Fibroblast of lung (primary cell): ENCODE measurements around the gene FKBP14.

Experiments used
- EZH2 ChIP-seq: IDR thresholded peaks from 2 replicates; pipeline ENCODE4 v1.5.1; 2012; ENCODE audit warnings: low read length, control low read depth, mild to moderate bottlenecking; ENCODE audit errors: missing control alignments
- TF ChIP-seq, protein P1 (sequence below), 2 donors: IDR thresholded peaks in 1 of 2; conservative IDR thresholded peaks in 1 of 2; 1 replicate in 1 of 2; 2 replicates in 1 of 2; pipeline ENCODE4 v1.5.1; 2011 to 2012; ENCODE audit warnings: low read length in 2 of 2, control low read depth in 1 of 2, inconsistent platforms in 1 of 2, low read depth in 1 of 2, mild to moderate bottlenecking in 1 of 2

DNA sequence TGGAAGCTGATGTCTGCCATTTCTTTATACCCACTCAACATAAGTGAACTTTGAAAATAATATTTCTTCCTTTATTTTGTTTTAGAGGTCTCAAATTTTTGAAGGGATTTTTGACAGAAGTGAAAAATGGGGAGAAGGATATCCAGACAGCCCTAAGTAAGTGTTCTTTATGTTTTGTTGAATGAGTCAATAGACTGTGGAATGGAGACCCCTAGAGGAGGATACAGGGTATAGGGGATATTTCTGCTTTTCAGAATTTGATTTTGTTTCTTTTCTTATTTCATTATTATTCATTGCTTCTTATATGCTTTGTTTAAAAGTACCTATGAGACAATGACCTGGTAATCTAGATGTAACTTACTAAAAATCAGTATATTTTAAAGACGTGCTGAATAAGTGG is 36.1 kb upstream of the FKBP14 start:
- TF ChIP-seq, protein P1, sequence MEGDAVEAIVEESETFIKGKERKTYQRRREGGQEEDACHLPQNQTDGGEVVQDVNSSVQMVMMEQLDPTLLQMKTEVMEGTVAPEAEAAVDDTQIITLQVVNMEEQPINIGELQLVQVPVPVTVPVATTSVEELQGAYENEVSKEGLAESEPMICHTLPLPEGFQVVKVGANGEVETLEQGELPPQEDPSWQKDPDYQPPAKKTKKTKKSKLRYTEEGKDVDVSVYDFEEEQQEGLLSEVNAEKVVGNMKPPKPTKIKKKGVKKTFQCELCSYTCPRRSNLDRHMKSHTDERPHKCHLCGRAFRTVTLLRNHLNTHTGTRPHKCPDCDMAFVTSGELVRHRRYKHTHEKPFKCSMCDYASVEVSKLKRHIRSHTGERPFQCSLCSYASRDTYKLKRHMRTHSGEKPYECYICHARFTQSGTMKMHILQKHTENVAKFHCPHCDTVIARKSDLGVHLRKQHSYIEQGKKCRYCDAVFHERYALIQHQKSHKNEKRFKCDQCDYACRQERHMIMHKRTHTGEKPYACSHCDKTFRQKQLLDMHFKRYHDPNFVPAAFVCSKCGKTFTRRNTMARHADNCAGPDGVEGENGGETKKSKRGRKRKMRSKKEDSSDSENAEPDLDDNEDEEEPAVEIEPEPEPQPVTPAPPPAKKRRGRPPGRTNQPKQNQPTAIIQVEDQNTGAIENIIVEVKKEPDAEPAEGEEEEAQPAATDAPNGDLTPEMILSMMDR (conservative IDR thresholded peaks at IDR 0.05 in 1 of 2, IDR thresholded peaks at IDR 0.05 in 1 of 2; ENCODE audit: low read depth in 1 of 2, low read length in 2 of 2), result peak; percentile 48 to 76
- no peak for TF ChIP-seq EZH2
